ENCODE data around the gene IPO8.

DNA sequence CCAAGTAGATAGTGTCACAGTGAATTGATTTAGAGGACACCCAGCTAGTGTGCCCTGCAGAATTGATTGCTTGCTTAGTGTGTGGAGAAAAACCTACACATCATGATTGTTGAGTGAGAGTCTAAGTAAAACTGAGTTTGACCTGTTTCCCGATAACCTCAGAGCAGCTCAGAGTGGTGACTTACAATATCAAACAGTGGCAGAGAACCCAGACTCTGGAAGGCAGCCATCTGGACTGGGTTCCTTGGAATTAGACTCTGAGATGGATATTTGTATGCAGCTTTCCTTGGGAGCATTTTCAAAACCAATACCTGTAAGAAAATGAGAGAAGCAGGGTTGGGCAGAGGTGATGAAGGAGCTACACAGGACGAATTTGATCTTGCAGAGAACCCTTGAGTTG lies 109.8 kb downstream of the IPO8 start:
- TF ChIP-seq, protein P1, sequence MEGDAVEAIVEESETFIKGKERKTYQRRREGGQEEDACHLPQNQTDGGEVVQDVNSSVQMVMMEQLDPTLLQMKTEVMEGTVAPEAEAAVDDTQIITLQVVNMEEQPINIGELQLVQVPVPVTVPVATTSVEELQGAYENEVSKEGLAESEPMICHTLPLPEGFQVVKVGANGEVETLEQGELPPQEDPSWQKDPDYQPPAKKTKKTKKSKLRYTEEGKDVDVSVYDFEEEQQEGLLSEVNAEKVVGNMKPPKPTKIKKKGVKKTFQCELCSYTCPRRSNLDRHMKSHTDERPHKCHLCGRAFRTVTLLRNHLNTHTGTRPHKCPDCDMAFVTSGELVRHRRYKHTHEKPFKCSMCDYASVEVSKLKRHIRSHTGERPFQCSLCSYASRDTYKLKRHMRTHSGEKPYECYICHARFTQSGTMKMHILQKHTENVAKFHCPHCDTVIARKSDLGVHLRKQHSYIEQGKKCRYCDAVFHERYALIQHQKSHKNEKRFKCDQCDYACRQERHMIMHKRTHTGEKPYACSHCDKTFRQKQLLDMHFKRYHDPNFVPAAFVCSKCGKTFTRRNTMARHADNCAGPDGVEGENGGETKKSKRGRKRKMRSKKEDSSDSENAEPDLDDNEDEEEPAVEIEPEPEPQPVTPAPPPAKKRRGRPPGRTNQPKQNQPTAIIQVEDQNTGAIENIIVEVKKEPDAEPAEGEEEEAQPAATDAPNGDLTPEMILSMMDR (IDR thresholded peaks at IDR 0.05 in 4 of 5, conservative IDR thresholded peaks at IDR 0.05 in 1 of 5), result no peak
- TF ChIP-seq POLR2A (IDR thresholded peaks at IDR 0.05), result no peak

All from gastrocnemius medialis (tissue), 4 donors.